Measurements from ENCODE around the gene ARID1B. TPM values are rescaled to one million over a fixed set of nuclear protein-coding genes. Genes with fewer than 3 reads are reported as not detected.
"Not testable (repeated sequence)": the region's sequence is repeated elsewhere in the genome, so short reads cannot be mapped to it uniquely, and the experiment has no call there.

The ARID1B gene
- total RNA-seq, 1 experiment from 2014 or later, result 91.7 TPM

DNA sequence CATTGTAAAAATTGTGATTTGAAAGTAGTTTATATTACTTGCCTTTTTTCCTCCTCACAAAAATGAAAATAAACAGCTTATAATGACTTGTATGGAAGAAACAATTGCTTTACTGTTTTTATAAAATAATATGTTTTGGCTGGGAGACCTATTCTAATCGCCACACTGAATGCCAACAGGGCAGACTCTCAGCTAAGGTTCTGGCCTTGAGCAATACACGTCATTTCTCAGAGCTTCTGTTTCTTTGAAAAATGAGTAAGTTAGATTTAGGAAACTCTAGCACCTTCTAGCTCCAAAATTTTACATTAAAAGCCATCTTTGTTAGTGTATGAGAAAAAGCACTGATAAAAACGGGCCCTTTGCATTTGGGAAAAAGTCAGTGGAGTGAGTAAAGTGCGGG is 166.6 kb downstream of the ARID1B start:
- TF ChIP-seq POLR2AphosphoS5 (IDR thresholded peaks at IDR 0.05; ENCODE audit: low read depth, low read length) (no peak), TCF7L2 (IDR thresholded peaks at IDR 0.05; ENCODE audit: low read depth, low read length) (no peak), SIN3A (IDR thresholded peaks at IDR 0.05; ENCODE audit: borderline replicate concordance, insufficient read depth, low read depth, low read length) (no peak)
- TF ChIP-seq, protein P1, sequence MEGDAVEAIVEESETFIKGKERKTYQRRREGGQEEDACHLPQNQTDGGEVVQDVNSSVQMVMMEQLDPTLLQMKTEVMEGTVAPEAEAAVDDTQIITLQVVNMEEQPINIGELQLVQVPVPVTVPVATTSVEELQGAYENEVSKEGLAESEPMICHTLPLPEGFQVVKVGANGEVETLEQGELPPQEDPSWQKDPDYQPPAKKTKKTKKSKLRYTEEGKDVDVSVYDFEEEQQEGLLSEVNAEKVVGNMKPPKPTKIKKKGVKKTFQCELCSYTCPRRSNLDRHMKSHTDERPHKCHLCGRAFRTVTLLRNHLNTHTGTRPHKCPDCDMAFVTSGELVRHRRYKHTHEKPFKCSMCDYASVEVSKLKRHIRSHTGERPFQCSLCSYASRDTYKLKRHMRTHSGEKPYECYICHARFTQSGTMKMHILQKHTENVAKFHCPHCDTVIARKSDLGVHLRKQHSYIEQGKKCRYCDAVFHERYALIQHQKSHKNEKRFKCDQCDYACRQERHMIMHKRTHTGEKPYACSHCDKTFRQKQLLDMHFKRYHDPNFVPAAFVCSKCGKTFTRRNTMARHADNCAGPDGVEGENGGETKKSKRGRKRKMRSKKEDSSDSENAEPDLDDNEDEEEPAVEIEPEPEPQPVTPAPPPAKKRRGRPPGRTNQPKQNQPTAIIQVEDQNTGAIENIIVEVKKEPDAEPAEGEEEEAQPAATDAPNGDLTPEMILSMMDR (IDR thresholded peaks at IDR 0.05), result no peak
- TF ChIP-seq, protein P2, sequence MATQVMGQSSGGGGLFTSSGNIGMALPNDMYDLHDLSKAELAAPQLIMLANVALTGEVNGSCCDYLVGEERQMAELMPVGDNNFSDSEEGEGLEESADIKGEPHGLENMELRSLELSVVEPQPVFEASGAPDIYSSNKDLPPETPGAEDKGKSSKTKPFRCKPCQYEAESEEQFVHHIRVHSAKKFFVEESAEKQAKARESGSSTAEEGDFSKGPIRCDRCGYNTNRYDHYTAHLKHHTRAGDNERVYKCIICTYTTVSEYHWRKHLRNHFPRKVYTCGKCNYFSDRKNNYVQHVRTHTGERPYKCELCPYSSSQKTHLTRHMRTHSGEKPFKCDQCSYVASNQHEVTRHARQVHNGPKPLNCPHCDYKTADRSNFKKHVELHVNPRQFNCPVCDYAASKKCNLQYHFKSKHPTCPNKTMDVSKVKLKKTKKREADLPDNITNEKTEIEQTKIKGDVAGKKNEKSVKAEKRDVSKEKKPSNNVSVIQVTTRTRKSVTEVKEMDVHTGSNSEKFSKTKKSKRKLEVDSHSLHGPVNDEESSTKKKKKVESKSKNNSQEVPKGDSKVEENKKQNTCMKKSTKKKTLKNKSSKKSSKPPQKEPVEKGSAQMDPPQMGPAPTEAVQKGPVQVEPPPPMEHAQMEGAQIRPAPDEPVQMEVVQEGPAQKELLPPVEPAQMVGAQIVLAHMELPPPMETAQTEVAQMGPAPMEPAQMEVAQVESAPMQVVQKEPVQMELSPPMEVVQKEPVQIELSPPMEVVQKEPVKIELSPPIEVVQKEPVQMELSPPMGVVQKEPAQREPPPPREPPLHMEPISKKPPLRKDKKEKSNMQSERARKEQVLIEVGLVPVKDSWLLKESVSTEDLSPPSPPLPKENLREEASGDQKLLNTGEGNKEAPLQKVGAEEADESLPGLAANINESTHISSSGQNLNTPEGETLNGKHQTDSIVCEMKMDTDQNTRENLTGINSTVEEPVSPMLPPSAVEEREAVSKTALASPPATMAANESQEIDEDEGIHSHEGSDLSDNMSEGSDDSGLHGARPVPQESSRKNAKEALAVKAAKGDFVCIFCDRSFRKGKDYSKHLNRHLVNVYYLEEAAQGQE (IDR thresholded peaks at IDR 0.05; ENCODE audit: insufficient read depth in 1 of 2, low read depth in 2 of 2, low read length in 1 of 2), result no peak
- intact Hi-C loops (cut with micrococcal nuclease; ENCODE audit: unreplicated experiment), result no loop called here
- Histone ChIP-seq H3K9me3 (ENCODE audit: control insufficient read depth, insufficient read depth, low read depth, low read length) (no peaks in the 10 kb centered on the region), H3K27me3 (ENCODE audit: control insufficient read depth, insufficient read depth, low read length) (no peaks in the 10 kb centered on the region), H3K27ac (ENCODE audit: low read length) (no peak overlapping the region), H3K4me1 (ENCODE audit: control insufficient read depth, insufficient read depth, low read length) (peaks cover 20% of the 10 kb centered on the region), H3K4me3 (ENCODE audit: low read depth in 2 of 2, low read length in 2 of 2) (no peak overlapping the region), H3K36me3 (ENCODE audit: control insufficient read depth, insufficient read depth, low read length) (no peaks in the 10 kb centered on the region)
- POLR2A ChIA-PET, result interaction anchor here (0.6 kb wide), 1 partner anchor 60 kb away, joined by 3 read pairs; no protein-coding TSS in a partner anchor
- DNase-seq (ENCODE audit: low read depth, low spot score), result no peak
- no peak for ATAC-seq
- in situ Hi-C loops (cut with HindIII; ENCODE audit: low pct_unique_long_range_greater_than_20kb, low sequenced_read_pairs), result no loop called here
- CTCF ChIA-PET, result no interaction called here
- BruUV-seq (replicated peaks), result TSS peak; percentile 3

DNA sequence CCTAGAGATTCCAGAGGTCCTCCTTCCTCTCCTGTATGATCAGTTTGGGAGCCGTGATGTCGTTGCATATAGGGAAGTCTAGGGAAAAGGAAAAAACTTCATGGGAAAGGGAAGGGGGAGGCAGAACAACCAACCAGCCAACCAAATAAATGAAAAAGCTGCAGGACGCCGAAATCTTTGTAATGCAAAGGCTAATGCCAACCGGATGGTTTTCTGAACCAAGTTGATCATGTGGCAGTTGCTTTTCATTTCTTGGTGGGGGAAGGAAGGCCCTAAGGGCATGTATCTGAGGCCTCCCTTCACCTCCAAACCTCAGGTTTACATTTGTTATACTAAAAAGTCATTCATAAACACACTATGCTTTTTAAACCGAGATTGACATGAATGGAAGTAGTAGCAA is 167.2 kb downstream of the ARID1B start:
- BruUV-seq (replicated peaks), result no TSS peak
- Histone ChIP-seq H3K27ac (ENCODE audit: low read length) (no peak overlapping the region), H3K4me1 (ENCODE audit: control insufficient read depth, insufficient read depth, low read length) (peaks cover 26% of the 10 kb centered on the region), H3K4me3 (ENCODE audit: low read depth in 2 of 2, low read length in 2 of 2) (no peak overlapping the region), H3K27me3 (ENCODE audit: control insufficient read depth, insufficient read depth, low read length) (no peaks in the 10 kb centered on the region), H3K9me3 (ENCODE audit: control insufficient read depth, insufficient read depth, low read depth, low read length) (no peaks in the 10 kb centered on the region), H3K36me3 (ENCODE audit: control insufficient read depth, insufficient read depth, low read length) (no peaks in the 10 kb centered on the region)
- no peak for DNase-seq (ENCODE audit: low read depth, low spot score)
- TF ChIP-seq TCF7L2 (IDR thresholded peaks at IDR 0.05; ENCODE audit: low read depth, low read length), result no peak
- TF ChIP-seq, protein P1 (IDR thresholded peaks at IDR 0.05), result no peak
- TF ChIP-seq POLR2AphosphoS5 (IDR thresholded peaks at IDR 0.05; ENCODE audit: low read depth, low read length), result no peak
- no peak for TF ChIP-seq SIN3A (IDR thresholded peaks at IDR 0.05; ENCODE audit: borderline replicate concordance, insufficient read depth, low read depth, low read length)
- TF ChIP-seq, protein P2 (IDR thresholded peaks at IDR 0.05; ENCODE audit: insufficient read depth in 1 of 2, low read depth in 2 of 2, low read length in 1 of 2), result no peak
- CTCF ChIA-PET, result interaction anchor here (0.6 kb wide), 1 partner anchor 160 kb away, joined by 3 read pairs; no protein-coding TSS in a partner anchor
- intact Hi-C loops (cut with micrococcal nuclease; ENCODE audit: unreplicated experiment) (no loop called here), in situ Hi-C loops (cut with HindIII; ENCODE audit: low pct_unique_long_range_greater_than_20kb, low sequenced_read_pairs) (no loop called here)
- POLR2A ChIA-PET, result interaction anchor here (0.7 kb wide), 1 partner anchor 70 kb away, joined by 3 read pairs; no protein-coding TSS in a partner anchor
- ATAC-seq, result no peak

DNA sequence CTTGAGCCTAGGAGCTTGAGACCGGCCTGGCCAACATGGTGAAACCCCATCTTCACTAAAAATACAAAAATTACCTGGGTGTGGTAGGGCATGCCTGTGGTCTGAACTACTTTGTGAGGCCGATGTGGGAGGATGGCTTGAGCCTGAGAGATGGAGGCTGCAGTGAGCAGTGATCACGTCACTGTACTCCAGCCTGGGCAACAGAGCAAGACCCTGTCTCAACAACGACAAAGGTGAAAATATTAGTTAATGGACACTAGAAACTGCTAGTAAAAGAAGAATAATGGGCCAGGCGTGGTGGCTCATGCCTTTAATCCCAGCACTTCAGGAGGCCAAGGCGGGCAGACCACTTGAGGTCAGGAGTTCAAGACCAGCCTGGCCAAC is 168.6 kb downstream of the ARID1B start:
- H3K27me3 ChIP-seq (ENCODE audit: control insufficient read depth, insufficient read depth, low read length); H3K27ac ChIP-seq (ENCODE audit: low read length); ATAC-seq; POLR2A ChIA-PET; H3K36me3 ChIP-seq (ENCODE audit: control insufficient read depth, insufficient read depth, low read length); BruUV-seq (replicated peaks); intact Hi-C loops (cut with micrococcal nuclease; ENCODE audit: unreplicated experiment); H3K9me3 ChIP-seq (ENCODE audit: control insufficient read depth, insufficient read depth, low read depth, low read length); H3K4me3 ChIP-seq (ENCODE audit: low read depth in 2 of 2, low read length in 2 of 2); CTCF ChIA-PET; in situ Hi-C loops (cut with HindIII; ENCODE audit: low pct_unique_long_range_greater_than_20kb, low sequenced_read_pairs); DNase-seq (ENCODE audit: low read depth, low spot score): not testable (repeated sequence)
- H3K4me1 ChIP-seq (ENCODE audit: control insufficient read depth, insufficient read depth, low read length), result peaks cover 34% of the 10 kb centered on the region
